ENCODE results near the gene ACOD1. TPM values are rescaled to one million over a fixed set of nuclear protein-coding genes. Genes with fewer than 3 reads are reported as not detected.
"Not testable (repeated sequence)": the region's sequence is repeated elsewhere in the genome, so short reads cannot be mapped to it uniquely, and the experiment has no call there.

Gene ACOD1
- polyA plus RNA-seq, 1 donor (not counting 4 experiments of a cell fraction or from before 2014, with no cell fraction given), result not detected

- dilution Hi-C loops (cut with MboI; ENCODE audit: extremely low pct_ligation_motif_present, low sequenced_read_pairs), result no loop called here
- H3K4me1 ChIP-seq (ENCODE audit: control insufficient read depth, extremely low read depth, insufficient read depth, low read length), result no peaks in the 10 kb centered on the region
- H3K79me2 ChIP-seq (ENCODE audit: control insufficient read depth, insufficient read depth, low read length), result no peaks in the 10 kb centered on the region
- H3K27me3 ChIP-seq (ENCODE audit: control insufficient read depth, extremely low read depth, insufficient read depth, low read length), result no peaks in the 10 kb centered on the region
- no peaks in the 10 kb centered on the region for H3K36me3 ChIP-seq (ENCODE audit: control insufficient read depth in 2 of 2, extremely low read depth in 1 of 2, insufficient read depth in 2 of 2, low read length in 2 of 2)
- H3K4me2 ChIP-seq (ENCODE audit: control insufficient read depth, extremely low read depth, insufficient read depth, low read depth, low read length), result no peak overlapping the region
- H3K9me1 ChIP-seq (ENCODE audit: control insufficient read depth, extremely low read depth, insufficient read depth, low read length), result no peaks in the 10 kb centered on the region
- peaks cover 2% of the 10 kb centered on the region for H3K9me3 ChIP-seq (ENCODE audit: control insufficient read depth, low read depth, low read length)
- no peak for TF ChIP-seq EZH2 (IDR thresholded peaks at IDR 0.05; ENCODE audit: low read length)
- no peak for TF ChIP-seq CTCF (optimal IDR thresholded peaks at IDR 0.05 in 1 of 3, IDR thresholded peaks at IDR 0.05 in 1 of 3, conservative IDR thresholded peaks at IDR 0.05 in 1 of 3; ENCODE audit: extremely low read depth in 1 of 3, insufficient read depth in 2 of 3, low read length in 3 of 3)
- FAIRE-seq (no peak), DNase-seq (ENCODE audit: low read depth, low spot score) (no peak)
- H3K4me3 ChIP-seq (ENCODE audit: control insufficient read depth in 2 of 3, extremely low read depth in 1 of 3, insufficient read depth in 2 of 3, low read depth in 1 of 3, low read length in 3 of 3), result no peak overlapping the region
- no peaks in the 10 kb centered on the region for H4K20me1 ChIP-seq (ENCODE audit: control insufficient read depth, extremely low read depth, insufficient read depth, low read length)
- H2AFZ ChIP-seq (ENCODE audit: control insufficient read depth, low read length), result no peak overlapping the region
- no peak overlapping the region for H3K27ac ChIP-seq (ENCODE audit: control insufficient read depth, insufficient read depth, low read length)
- no peak overlapping the region for H3K9ac ChIP-seq (ENCODE audit: control insufficient read depth, extremely low read depth, insufficient read depth, low read length)
Observed at GRCh38 chr13:76958841-76959432, 10.6 kb downstream of the ACOD1 start.

GRCh38 chr13:76959734-76960133, 11.4 kb downstream of the ACOD1 start:
- H3K9me1 ChIP-seq (ENCODE audit: control insufficient read depth, extremely low read depth, insufficient read depth, low read length); H3K9me3 ChIP-seq (ENCODE audit: control insufficient read depth, low read depth, low read length); FAIRE-seq; H3K4me1 ChIP-seq (ENCODE audit: control insufficient read depth, extremely low read depth, insufficient read depth, low read length); H3K36me3 ChIP-seq (ENCODE audit: control insufficient read depth in 2 of 2, extremely low read depth in 1 of 2, insufficient read depth in 2 of 2, low read length in 2 of 2); H4K20me1 ChIP-seq (ENCODE audit: control insufficient read depth, extremely low read depth, insufficient read depth, low read length); H3K27ac ChIP-seq (ENCODE audit: control insufficient read depth, insufficient read depth, low read length); H3K9ac ChIP-seq (ENCODE audit: control insufficient read depth, extremely low read depth, insufficient read depth, low read length); H3K4me3 ChIP-seq (ENCODE audit: control insufficient read depth in 2 of 3, extremely low read depth in 1 of 3, insufficient read depth in 2 of 3, low read depth in 1 of 3, low read length in 3 of 3); dilution Hi-C loops (cut with MboI; ENCODE audit: extremely low pct_ligation_motif_present, low sequenced_read_pairs); H3K27me3 ChIP-seq (ENCODE audit: control insufficient read depth, extremely low read depth, insufficient read depth, low read length); H3K4me2 ChIP-seq (ENCODE audit: control insufficient read depth, extremely low read depth, insufficient read depth, low read depth, low read length); DNase-seq (ENCODE audit: low read depth, low spot score); H2AFZ ChIP-seq (ENCODE audit: control insufficient read depth, low read length); H3K79me2 ChIP-seq (ENCODE audit: control insufficient read depth, insufficient read depth, low read length): not testable (repeated sequence)

Measured in keratinocyte (primary cell).